A673 (cell line): ENCODE measurements around the gene FBXL13. TPM values are rescaled to one million over a fixed set of nuclear protein-coding genes. Genes with fewer than 3 reads are reported as not detected.

ENCODE experiments used
- BruUV-seq: library from RNA; stranded (reverse); fragments of 400-500 nt; replicated peaks from 2 replicates; lab custom pipeline; 2021; lab: Mats Ljungman, UMichigan
- CTCF ChIA-PET: fragments of 300-600 bp; sonication (Branson Sonifier 250); formaldehyde crosslinking; loops from one replicate; lab custom pipeline; 2022; ENCODE audit warnings: antibody characterized with exemption; lab: Charles Lee
- POLR2A ChIA-PET: fragments of 300-600 bp; sonication (Branson Sonifier 250); formaldehyde crosslinking; loops from one replicate; lab custom pipeline; 2022; ENCODE audit warnings: antibody characterized with exemption; ENCODE audit not compliant: low non-redundant PET; lab: Charles Lee
- DNase-seq: peaks from one replicate; pipeline ENCODE4 v3.0.0-alpha.2; 2015; ENCODE audit warnings: low spot score
- H3K27ac ChIP-seq: fragments of 200-600 bp; sonication (generic); 2 replicates; pipeline ENCODE4 v1.5.1; 2016; ENCODE audit warnings: mixed run types, low read depth, mild to moderate bottlenecking, mixed read lengths, antibody characterized with exemption, low read length; ENCODE audit not compliant: poor library complexity, severe bottlenecking
- H3K27me3 ChIP-seq: fragments of 200-600 bp; sonication (generic); replicated peaks from 2 replicates; pipeline ENCODE4 v1.6.1; 2017; ENCODE audit warnings: mixed run types, low read depth, mild to moderate bottlenecking, mixed read lengths, antibody characterized with exemption, low read length; ENCODE audit not compliant: insufficient read depth, poor library complexity
- H3K36me3 ChIP-seq: fragments of 200-600 bp; sonication (generic); 2 replicates; pipeline ENCODE4 v1.6.1; 2016; ENCODE audit warnings: mixed run types, mild to moderate bottlenecking, mixed read lengths, antibody characterized with exemption, low read length; ENCODE audit not compliant: insufficient read depth, poor library complexity, severe bottlenecking
- H3K4me1 ChIP-seq: fragments of 200-600 bp; sonication (generic); 2 replicates; pipeline ENCODE4 v1.6.1; 2017; ENCODE audit warnings: mixed run types, mild to moderate bottlenecking, mixed read lengths, antibody characterized with exemption, low read length; ENCODE audit not compliant: insufficient read depth, poor library complexity, severe bottlenecking
- H3K4me3 ChIP-seq: fragments of 200-600 bp; sonication (generic); 2 replicates; pipeline ENCODE4 v1.5.1; 2016; ENCODE audit warnings: low read depth, mixed run types, mild to moderate bottlenecking, mixed read lengths, low read length; ENCODE audit not compliant: poor library complexity, severe bottlenecking
- H3K9me3 ChIP-seq: fragments of 200-600 bp; sonication (generic); 2 replicates; pipeline ENCODE4 v1.6.1; 2016; ENCODE audit warnings: mixed run types, low read depth, mild to moderate bottlenecking, mixed read lengths, antibody characterized with exemption, low read length; ENCODE audit not compliant: poor library complexity, severe bottlenecking
- CTCF ChIP-seq: fragments of 300-800, 200-600 bp; sonication (generic); conservative IDR thresholded peaks from 2 replicates; pipeline ENCODE4 v1.5.1; 2017; ENCODE audit warnings: low read depth, mild to moderate bottlenecking, antibody characterized with exemption, low read length, moderate library complexity, mixed read lengths
- EZH2 ChIP-seq: fragments of 200-600 bp; sonication (generic); IDR thresholded peaks from 2 replicates; pipeline ENCODE4 v1.6.1; 2017; ENCODE audit warnings: borderline replicate concordance, low read depth, mild to moderate bottlenecking, mixed read lengths, antibody characterized with exemption, low read length; ENCODE audit not compliant: poor library complexity, severe bottlenecking
- intact Hi-C: fragments of 100-400 bp; cut with micrococcal nuclease; formaldehyde crosslinking; loops from one replicate; pipeline ENCODE4 v1.10.0; 2022; ENCODE audit not compliant: unreplicated experiment
- total RNA-seq: library from RNA; stranded (reverse); gene quantifications from 2 replicates; pipeline ENCODE4 v1.2.3, GENCODE V29; 2021

Gene FBXL13
- total RNA-seq, 1 experiment from 2014 or later, result 0.37 TPM

GRCh38 chr7:102849079-102849478, 225.5 kb downstream of the FBXL13 start:
- no peak overlapping the region for H3K4me3 ChIP-seq
- intact Hi-C loops, result no loop called here
- CTCF ChIA-PET, result no interaction called here
- H3K36me3 ChIP-seq, result no peaks in the 10 kb centered on the region
- TF ChIP-seq CTCF, result no peak
- H3K27ac ChIP-seq, result no peak overlapping the region
- peaks cover 23% of the 10 kb centered on the region for H3K27me3 ChIP-seq
- no peaks in the 10 kb centered on the region for H3K9me3 ChIP-seq
- BruUV-seq, result no TSS peak
- no peaks in the 10 kb centered on the region for H3K4me1 ChIP-seq
- POLR2A ChIA-PET, result no interaction called here
- DNase-seq, result no peak

GRCh38 chr7:102845346-102845745, 229.2 kb downstream of the FBXL13 start:
- ChIA-PET POLR2A (interaction anchor here (1.2 kb wide), 1 partner anchor 9 kb away, joined by 5 read pairs; no protein-coding TSS in a partner anchor), CTCF (no interaction called here)
- no peak overlapping the region for H3K27ac ChIP-seq
- no peak for DNase-seq
- BruUV-seq, result no TSS peak
- intact Hi-C loops, result no loop called here
- H3K9me3 ChIP-seq, result no peaks in the 10 kb centered on the region
- H3K4me1 ChIP-seq, result no peaks in the 10 kb centered on the region
- no peak overlapping the region for H3K4me3 ChIP-seq
- TF ChIP-seq CTCF (no peak), EZH2 (no peak)
- H3K27me3 ChIP-seq, result peaks cover 12% of the 10 kb centered on the region
- H3K36me3 ChIP-seq, result no peaks in the 10 kb centered on the region

- ChIA-PET CTCF (no interaction called here), POLR2A (no interaction called here)
- intact Hi-C loops, result no loop called here
- Histone ChIP-seq H3K9me3 (no peaks in the 10 kb centered on the region), H3K4me3 (no peak overlapping the region), H3K36me3 (no peaks in the 10 kb centered on the region), H3K27me3 (no peaks in the 10 kb centered on the region), H3K4me1 (no peaks in the 10 kb centered on the region), H3K27ac (no peak overlapping the region)
- DNase-seq, result no peak
- no TSS peak for BruUV-seq
- TF ChIP-seq CTCF (no peak), EZH2 (no peak)
These were observed 230.7 kb downstream of the FBXL13 start for GRCh38 chr7:102843850-102844249.
